NCI-H2227 (cell line): ENCODE measurements around the gene DFFB.

Source experiments
- DNase-seq: peaks from one replicate; lab custom pipeline; 2025; ENCODE audit not compliant: unreplicated experiment; lab: John Stamatoyannopoulos, UW

Gene DFFB

GRCh38 chr1:3923378-3924185 lies 66.3 kb downstream of the DFFB start:
- DNase-seq, result no peak

GRCh38 chr1:3924186-3924824 lies 67.0 kb downstream of the DFFB start:
- no peak for DNase-seq

- DNase-seq, result no peak
These were observed 67.5 kb downstream of the DFFB start for GRCh38 chr1:3924825-3925220.

GRCh38 chr1:3925256-3925655 lies 68.0 kb downstream of the DFFB start:
- no peak for DNase-seq

- no peak for DNase-seq
These were observed 68.5 kb downstream of the DFFB start for GRCh38 chr1:3925762-3926161.

GRCh38 chr1:3926956-3927355 lies 69.7 kb downstream of the DFFB start:
- no peak for DNase-seq

GRCh38 chr1:3928586-3928985 lies 71.3 kb downstream of the DFFB start:
- DNase-seq, result no peak

GRCh38 chr1:3929126-3929525 lies 71.8 kb downstream of the DFFB start:
- no peak for DNase-seq

GRCh38 chr1:3930301-3931006 lies 73.2 kb downstream of the DFFB start:
- no peak for DNase-seq

GRCh38 chr1:3931007-3931912 lies 74.0 kb downstream of the DFFB start:
- no peak for DNase-seq

- DNase-seq, result no peak
These were observed 75.1 kb downstream of the DFFB start for GRCh38 chr1:3932156-3932919.
